Astrocyte of the cerebellum (primary cell): ENCODE data around the gene SAG.

Experiments
- DNase-seq: peaks from one replicate; pipeline ENCODE4 v3.0.0-alpha.2; 2011; ENCODE audit warnings: low read depth
- H3K4me3 ChIP-seq: 2 replicates; pipeline ENCODE4 v1.5.1; 2011; ENCODE audit warnings: mild to moderate bottlenecking, low read depth, low read length, moderate library complexity
- CTCF ChIP-seq: IDR thresholded peaks from 2 replicates; pipeline ENCODE4 v1.5.1; 2012; ENCODE audit warnings: low read length, low read depth, moderate library complexity, mild to moderate bottlenecking; ENCODE audit errors: missing control alignments
- in situ Hi-C: cut with HindIII; loops from 2 replicates; pipeline ENCODE4 v1.10.0; 2017; ENCODE audit warnings: low sequenced_read_pairs

The SAG gene

GRCh38 chr2:233285921-233286320 lies 21.7 kb upstream of the SAG start:
- in situ Hi-C loops, result no loop called here
- DNase-seq, result peak; percentile 11
- TF ChIP-seq CTCF, result no peak
- H3K4me3 ChIP-seq, result no peak overlapping the region

GRCh38 chr2:233287871-233288270 lies 19.7 kb upstream of the SAG start:
- in situ Hi-C loops, result no loop called here
- TF ChIP-seq CTCF, result no peak
- no peak overlapping the region for H3K4me3 ChIP-seq
- no peak for DNase-seq

GRCh38 chr2:233288663-233289062 lies 19.0 kb upstream of the SAG start:
- no peak for TF ChIP-seq CTCF
- in situ Hi-C loops, result no loop called here
- H3K4me3 ChIP-seq, result no peak overlapping the region
- no peak for DNase-seq

- no peak overlapping the region for H3K4me3 ChIP-seq
- no peak for DNase-seq
- no peak for TF ChIP-seq CTCF
- in situ Hi-C loops, result no loop called here
Measured at GRCh38 chr2:233289648-233290047, 18.0 kb upstream of the SAG start.

- TF ChIP-seq CTCF, result no peak
- no peak for DNase-seq
- H3K4me3 ChIP-seq, result no peak overlapping the region
- in situ Hi-C loops, result no loop called here
Measured at GRCh38 chr2:233290051-233290845, 17.4 kb upstream of the SAG start.

GRCh38 chr2:233295891-233296290 lies 11.7 kb upstream of the SAG start:
- DNase-seq, result no peak
- in situ Hi-C loops, result no loop called here
- no peak overlapping the region for H3K4me3 ChIP-seq
- no peak for TF ChIP-seq CTCF
